HG02981 (cell line): Measurements from ENCODE around the gene KRT81.
A peak's percentile ranks its signal among the peaks of the same experiment; 100 is the strongest.
"Not testable (repeated sequence)": the region's sequence is repeated elsewhere in the genome, so short reads cannot be mapped to it uniquely, and the experiment has no call there.

ENCODE experiments used
- ATAC-seq: cut with Tn5 transposase; IDR thresholded peaks from one replicate; pipeline ENCODE4 v1.9.1; 2021; ENCODE audit warnings: mild to moderate bottlenecking, moderate library complexity; ENCODE audit not compliant: unreplicated experiment

Gene KRT81

DNA sequence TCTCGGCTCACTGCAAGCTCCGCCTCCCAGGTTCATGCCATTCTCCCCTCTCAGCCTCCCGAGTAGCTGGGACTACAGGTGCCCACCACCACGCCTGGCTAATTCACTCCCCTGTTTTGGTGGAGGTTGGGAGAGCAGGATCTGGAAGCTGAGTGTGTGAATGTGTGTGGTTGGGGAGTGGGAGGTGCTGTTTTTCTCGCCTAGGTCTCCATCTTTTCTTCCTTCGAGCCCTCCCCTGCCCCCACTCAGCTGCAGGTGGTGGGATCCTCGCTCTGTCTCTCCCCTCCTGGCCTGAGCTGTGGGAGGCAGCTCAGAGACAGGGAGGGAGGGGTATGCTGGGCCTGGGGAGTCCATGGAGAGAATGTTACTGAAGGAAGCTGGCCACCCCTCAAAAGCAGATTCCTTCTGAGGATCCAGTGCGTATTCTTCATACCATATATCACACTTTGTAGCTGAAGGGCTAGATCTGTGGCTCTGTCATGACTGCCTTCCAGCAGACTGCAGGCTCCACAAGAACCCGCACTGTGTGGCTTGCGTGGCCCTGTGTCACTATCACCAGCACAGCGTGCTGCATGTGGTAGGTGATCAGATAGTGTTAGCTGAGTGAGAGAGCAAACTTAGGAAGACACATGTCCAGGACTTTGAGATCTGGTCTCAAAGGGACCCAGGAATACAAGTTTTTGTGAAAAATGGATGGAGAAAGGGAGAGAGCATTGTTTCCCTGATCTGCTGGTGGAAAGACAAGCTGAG is 27.1 kb upstream of the KRT81 start:
- no peak for ATAC-seq

DNA sequence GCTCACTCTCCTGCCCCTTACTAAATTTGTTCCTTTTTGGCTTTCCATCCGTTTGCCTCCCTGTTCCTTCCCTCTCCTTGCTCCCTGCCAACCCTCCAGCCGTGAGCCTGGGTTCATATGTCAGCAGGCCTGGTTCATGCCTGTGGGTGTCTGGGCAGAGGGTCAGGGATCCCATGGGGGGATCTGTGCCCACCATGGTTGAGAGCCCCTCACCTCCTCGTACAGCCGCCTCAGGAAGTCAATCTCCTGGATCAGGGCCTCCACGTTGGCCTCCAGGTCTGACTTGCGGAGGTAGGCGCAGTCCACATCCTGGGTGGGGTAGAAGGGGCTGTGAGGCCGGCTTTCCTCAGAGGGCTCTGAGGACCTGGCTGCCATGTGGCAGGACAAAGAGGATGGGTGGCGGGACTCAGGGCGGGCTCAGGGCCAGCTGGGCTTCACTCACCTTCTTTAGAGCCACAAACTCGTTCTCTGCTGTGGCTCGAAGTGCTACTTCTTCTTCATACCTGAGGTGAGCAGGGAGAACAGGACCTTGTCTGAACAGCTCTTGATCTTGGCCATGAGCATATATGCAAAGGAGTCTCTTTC is 26.2 kb upstream of the KRT81 start:
- ATAC-seq = no peak

DNA sequence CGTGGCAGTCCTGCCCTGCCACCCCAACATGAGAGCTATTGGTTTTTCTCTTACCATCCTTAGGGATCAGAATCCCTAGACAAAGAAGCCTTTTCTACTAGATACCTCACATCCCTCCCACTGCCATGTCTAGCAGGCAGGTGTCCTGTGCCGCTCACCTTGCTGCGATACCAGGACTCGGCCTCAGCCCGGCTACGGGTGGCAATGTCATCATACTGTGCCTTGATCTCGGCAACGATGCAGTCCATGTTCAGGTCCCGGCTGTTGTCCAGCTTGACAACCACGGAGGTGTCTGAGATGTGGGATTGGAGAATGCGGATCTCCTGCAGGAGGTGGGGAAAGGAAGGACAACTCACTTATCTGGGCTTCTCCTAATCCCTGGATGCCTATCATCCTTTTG is 25.4 kb upstream of the KRT81 start:
- no peak for ATAC-seq

DNA sequence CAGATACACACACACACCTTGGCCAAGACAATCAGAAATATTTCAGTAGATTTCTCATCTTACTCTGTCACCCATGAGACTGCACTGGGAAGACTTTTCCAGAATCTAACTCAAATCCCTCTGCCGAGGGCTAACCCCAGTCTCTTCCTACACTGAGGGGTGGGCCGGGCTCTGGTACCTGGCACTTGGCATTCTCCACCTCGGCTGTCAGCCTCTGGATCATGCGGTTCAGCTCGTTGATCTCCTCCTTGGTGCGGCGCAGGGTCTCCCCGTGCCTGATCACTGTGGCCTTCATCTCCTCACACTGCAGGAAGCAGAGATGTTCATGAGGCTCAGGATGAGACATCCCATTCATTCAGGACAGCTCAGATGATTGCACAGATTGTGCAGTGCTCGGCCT is 25.0 kb upstream of the KRT81 start:
- no peak for ATAC-seq

DNA sequence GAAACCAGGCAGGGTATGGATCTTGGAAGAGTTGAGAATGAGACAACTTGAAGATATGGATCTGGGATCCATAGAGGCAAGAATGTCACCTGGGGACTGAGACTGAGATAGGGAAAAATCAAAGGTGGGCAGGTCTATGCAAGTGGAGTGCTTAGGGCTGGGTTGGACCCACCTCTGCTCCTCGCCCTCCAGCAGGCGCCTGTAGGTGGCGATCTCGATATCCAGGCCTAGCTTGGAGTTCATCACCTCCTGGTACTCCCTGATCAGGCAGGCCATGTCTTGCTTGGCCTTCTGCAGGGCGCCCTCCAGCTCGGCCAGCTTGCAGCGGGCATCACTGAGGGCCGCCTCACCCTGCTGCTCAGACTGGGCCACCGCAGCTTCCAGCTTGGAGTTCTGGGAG is 24.4 kb upstream of the KRT81 start:
- ATAC-seq = not testable (repeated sequence)

DNA sequence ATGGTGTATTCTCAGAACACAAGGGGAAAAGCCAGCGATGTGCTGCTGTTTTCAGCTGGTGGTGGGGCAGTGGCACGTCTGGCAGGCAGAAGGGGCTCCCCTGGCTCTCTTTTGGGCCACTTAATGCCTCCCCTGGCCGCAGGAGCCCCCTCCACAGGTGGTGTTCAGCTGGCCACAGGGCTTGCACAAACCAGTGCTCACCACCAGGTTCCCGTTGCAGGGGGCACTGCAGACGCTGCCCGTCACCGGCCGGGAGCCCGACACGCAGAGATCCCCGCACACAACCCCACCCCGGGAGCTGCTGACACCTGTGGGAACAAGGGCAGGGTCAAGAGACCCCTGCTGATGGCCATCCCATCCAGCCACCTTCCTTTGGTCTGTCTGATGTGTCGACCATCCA is 23.2 kb upstream of the KRT81 start:
- no peak for ATAC-seq

DNA sequence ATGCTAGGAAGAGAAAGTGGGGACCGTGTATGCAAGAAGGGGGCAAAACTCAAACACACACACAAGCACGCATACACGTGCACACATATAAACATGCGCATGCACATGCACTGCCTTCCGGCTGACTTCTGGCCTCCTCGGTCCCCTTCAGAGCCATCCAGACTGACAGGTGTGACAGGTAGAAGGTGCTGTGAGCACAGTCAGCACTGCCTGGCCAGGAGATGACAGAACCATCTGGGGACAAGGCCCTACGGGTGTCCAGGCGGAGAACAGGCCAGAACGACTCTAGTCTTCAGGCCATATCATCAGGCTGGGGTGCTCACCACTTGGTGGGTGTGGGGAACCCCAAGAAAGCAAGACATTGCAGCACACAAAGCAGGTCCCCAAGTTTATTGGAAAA is 22.6 kb upstream of the KRT81 start:
- no peak for ATAC-seq

DNA sequence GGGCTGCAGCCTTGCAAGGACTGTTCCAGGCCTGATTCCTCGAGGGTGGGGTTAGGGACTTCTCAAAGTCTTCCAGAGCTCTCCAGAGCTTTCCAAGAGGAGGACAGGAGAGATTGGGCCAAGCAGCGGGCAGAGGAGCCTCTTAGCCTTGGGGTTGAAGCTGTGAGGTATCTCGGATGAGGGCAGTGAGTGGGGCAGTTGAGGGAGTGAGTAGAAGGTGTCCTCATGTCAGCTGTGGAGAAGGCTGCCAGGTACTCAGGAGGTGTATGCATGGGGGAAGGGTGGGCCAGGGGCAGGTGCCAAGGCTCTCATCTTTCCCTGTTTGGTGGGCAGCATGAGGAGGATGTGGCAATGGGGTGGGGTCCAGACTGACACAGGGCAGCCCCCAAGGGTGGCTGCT is 22.1 kb upstream of the KRT81 start:
- ATAC-seq = no peak

DNA sequence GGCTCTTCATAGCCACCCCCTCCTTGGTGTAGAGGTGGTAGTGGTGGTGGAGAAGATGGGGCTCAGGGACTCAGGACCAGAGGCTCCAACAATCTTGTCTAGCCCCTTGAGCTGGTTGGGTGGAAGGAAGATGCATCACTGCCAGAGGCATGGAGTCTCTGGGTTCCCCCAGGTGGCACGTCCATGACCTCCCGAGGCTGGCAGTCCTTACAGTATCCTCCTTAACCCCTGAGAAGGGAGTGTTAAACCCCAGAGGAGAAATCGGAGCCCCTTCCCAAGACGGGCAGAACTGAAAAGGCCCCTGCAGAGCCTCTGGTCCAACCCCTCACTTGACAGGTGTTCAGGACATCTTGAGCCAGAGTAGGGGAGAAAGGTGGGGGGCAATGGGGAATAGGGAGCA is 20.8 kb upstream of the KRT81 start:
- no peak for ATAC-seq

DNA sequence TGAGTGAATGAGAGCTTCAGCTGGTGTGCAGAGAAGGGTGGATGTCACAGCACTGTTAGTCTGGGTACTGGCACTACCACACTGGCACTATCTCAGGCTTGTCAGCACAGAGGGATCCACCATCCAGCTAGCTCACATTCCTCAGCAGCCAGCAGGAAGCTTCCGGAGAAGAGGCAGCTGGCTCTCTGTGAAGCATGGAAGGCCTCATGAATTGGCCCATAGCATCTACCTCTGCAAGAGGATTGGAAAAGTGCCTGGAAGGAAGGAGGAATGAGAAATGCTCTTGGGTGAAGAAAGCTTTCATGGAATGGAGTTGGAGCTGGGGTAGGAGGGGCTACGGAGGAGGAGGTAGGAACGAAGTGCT is 19.9 kb upstream of the KRT81 start:
- ATAC-seq = no peak

DNA sequence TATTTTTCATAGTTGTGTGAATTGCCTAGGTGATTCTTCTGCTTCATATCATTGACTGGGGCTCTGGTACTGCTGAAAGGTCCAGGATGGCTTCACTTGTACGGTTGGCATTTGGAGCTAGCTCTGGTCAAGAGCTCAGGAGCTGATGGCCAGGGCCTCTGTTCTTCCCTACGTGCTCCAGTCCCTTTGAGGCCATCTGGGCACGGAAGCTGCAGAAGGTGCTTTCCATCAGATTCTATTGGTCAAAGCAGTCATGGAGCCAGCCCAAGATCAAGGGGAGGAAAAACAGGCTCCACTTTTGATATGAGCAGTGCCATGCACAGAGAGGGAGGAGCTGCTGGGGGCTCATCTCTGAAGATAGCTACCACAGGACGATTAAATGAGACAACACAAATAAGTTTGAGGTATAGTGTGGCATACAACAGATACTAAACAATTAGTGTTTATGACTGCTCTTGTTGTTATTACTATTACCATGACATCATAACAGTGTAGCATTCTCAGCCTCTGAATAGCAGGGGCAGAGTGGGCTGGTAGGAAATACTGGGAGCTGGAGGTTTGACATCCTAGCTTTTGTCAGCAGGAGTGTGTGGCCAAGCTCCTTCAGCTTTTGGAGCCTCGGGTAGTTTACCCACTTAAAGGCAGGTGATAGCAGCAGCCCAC is 19.4 kb upstream of the KRT81 start:
- no peak for ATAC-seq

DNA sequence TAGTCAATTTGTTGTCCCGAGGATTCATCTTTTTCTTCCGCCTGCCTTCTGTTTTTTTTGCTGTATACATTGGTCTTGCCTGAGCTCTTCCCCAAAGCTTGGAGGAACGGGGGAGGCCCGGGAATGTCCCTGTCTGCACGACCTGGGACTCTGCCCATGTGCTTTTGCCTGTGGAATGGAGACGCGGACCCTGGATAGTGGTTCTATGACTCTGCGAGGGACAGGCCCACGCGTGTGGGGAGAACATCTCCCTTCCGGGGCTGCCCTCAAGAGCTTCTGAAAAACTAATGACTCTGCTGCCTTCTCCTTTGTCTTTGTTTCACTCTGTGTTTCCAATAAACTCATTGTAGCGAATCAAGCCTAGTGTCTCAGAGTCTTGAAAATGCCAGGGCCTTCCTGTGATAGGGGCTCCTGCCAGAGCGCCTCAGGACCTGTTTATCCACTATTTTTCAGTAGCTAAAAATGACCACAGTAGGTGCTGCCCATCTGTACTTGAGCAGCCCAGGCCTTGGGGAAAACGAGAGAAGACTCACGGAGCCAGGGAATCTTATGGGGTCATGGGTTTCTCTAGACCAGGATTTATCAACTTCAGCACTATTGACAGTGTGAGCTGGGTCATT is 17.6 kb upstream of the KRT81 start:
- no peak for ATAC-seq

DNA sequence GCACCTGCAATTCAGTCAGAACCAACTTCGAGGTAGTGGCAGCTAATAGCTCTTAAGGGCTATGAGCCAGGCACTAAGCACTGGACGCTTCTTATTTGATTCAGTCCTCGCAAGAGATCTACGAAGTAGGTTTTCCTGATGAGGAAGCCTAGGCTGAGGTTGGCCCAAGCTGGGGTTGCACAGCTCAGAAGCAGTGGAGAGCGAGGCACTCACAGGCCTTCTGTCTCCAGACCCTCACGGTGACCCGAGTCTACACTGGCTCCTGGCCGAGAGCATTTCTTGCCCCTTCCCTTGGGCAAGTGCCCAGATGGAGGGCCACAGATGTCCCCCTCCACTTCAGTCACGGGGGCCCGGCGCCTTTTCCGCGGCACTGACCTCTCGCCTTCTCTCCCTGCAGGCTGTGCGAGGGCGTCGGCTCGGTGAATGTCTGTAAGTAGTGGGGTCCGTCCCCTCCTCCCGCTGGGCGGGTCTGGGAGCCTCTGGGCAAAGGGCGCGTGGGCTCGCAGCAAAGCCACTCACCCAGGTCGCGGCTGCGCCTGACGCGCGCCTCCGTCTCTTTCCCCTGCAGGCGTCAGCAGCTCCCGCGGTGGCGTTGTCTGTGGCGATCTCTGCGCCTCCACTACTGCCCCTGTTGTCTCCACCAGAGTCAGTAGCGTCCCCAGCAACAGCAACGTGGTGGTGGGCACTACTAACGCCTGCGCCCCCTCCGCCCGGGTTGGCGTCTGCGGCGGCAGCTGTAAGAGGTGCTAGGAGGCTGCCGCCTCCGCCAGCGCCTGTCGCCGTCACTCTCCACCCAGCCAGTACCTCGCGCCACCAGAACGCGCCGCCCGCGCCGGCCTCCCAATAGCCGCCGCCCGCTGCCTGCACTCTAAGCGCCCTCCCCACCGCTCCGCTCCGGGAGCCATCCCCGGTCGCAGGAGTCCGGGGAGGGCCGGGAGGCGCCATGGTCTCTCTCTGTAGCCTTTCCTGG is 16.8 kb upstream of the KRT81 start:
- ATAC-seq = no peak

DNA sequence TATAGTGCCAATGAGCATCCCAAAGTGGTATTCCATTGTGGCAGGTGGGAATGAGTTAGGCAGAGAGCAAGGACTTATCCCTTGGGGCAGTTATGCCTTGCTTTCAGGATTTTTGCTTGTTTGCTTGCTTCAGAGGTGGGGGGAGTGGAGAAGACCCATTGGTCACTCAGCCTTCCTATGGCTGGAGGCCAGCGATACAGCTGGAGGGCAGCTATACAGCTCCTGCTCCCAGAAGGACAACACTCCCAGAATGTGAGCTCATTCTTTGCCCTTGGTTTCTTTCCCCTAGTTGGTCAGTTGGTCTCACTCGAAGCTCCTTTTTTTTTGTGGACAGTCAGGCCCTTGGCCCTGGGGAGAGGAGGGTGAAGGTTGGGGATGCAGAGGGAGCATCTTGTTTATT is 15.4 kb upstream of the KRT81 start:
- ATAC-seq = no peak

DNA sequence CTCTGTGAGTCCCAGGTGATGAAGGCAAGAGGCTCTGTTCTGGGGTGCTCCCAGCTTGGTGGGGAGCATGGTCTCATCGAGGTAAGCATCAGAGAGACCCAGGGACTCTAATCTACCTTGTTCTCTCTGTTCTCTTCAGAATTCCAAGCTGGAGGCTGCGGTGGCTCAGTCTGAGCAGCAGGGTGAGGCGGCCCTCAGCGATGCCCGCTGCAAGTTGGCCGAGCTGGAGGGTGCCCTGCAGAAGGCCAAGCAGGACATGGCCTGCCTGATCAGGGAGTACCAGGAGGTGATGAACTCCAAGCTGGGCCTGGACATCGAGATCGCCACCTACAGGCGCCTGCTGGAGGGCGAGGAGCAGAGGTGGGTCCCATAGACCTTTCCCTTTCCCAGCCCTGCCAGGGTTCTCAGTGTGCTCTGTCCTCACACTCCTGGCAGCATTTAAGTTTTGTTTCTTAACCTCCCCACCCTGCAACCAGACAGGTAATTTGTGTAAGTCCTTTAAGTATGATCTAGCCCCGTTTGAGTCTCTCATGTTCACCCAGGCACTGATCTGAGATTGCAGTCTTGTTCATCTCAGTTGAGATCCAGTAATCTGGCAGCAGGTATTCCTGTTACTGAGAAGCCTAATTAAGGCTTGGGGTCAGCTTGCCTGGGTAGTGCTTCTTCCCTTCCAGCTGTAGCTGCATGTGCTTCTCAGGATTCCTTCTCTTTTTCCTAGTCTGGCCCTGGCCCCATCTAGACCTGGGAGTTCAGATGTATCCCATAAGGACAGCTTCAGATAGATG is 14.8 kb upstream of the KRT81 start:
- ATAC-seq = no peak

DNA sequence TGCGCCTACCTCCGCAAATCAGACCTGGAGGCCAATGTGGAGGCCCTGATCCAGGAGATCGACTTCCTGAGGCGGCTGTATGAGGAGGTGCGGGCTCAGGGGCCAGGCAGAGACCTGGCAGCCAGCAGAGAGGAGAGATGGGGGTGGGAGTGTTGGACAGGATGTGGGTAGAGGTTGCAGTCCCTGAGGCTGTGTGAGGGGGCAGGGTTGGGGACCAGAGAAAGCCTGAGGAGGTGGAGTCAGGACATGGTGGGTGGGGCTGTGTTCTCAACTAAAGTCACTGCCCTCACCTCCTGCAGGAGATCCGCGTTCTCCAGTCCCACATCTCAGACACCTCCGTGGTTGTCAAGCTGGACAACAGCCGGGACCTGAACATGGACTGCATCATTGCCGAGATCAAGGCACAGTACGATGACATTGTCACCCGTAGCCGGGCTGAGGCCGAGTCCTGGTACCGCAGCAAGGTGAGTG is 13.6 kb upstream of the KRT81 start:
- ATAC-seq = peak; percentile 89

DNA sequence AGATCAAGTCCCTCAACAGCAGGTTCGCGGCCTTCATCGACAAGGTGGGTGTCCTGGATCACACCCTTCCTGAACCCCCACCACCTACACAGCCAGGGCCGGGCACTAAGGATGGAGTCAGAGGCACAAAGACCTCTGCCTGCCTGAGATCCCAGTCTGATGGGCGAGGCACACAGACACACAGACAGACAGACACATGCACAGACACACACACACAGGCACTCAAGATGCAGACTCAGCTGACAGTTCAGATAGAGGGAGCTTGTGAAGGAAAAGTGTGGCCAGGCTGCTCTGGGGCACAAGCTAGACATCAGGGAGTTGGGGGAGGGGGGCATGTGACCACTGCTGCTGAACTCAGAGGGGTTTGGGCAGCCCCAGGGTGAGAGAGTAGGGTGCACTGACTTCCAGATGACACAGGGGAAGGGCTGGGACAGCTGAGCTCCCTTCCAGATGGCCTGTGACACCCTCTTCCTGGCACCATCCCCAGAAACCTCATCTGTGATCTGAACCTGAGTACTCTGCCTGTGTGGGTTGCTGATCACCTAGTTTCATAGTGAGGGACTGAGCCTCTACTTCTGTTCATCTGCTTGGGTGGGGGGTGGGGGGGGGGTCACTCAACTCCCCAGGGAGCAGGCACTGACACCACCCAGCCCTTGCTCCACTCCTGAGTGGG is 11.0 kb upstream of the KRT81 start:
- not testable (repeated sequence) for ATAC-seq

DNA sequence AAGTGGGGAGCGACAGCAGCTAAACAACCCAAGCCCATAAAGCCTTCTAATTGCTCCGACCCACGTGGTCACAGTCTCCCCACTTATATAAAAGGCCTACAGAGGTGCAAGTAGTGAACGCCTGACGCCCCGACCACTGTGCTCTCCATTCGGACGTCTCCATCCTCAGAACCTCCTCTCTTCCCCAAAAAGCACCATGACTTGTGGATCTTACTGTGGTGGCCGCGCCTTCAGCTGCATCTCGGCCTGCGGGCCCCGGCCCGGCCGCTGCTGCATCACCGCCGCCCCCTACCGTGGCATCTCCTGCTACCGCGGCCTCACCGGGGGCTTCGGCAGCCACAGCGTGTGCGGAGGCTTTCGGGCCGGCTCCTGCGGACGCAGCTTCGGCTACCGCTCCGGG is 10.4 kb upstream of the KRT81 start:
- not testable (repeated sequence) for ATAC-seq
